LNCAP (cell line): ENCODE measurements around the gene IFT80.
A peak's percentile ranks its signal among the peaks of the same experiment; 100 is the strongest.

Experiments used
- CTCF ChIP-seq: fragments of 450-650 bp; IDR thresholded peaks from 2 replicates; pipeline ENCODE4 v1.5.1; 2017; ENCODE audit warnings: mild to moderate bottlenecking

IFT80 gene

GRCh38 chr3:160346511-160346910 is 52.5 kb downstream of the IFT80 start:
- TF ChIP-seq CTCF, result no peak

- TF ChIP-seq CTCF, result peak; percentile 41
These were observed 55.9 kb downstream of the IFT80 start for GRCh38 chr3:160343132-160343531.

- no peak for TF ChIP-seq CTCF
These were observed 58.7 kb downstream of the IFT80 start for GRCh38 chr3:160340351-160340750.

GRCh38 chr3:160331127-160331937 is 67.7 kb downstream of the IFT80 start:
- no peak for TF ChIP-seq CTCF

GRCh38 chr3:160330690-160331089 is 68.3 kb downstream of the IFT80 start:
- no peak for TF ChIP-seq CTCF

- no peak for TF ChIP-seq CTCF
These were observed 68.9 kb downstream of the IFT80 start for GRCh38 chr3:160330109-160330508.

- TF ChIP-seq CTCF, result no peak
These were observed 79.7 kb downstream of the IFT80 start for GRCh38 chr3:160319322-160319721.
